HG03060 (cell line): ENCODE results near the gene AIFM1.
"Not testable (repeated sequence)": the region's sequence is repeated elsewhere in the genome, so short reads cannot be mapped to it uniquely, and the experiment has no call there.

ENCODE experiments used
- ATAC-seq: cut with Tn5 transposase; IDR thresholded peaks from one replicate; pipeline ENCODE4 v1.9.1; 2021; ENCODE audit warnings: low read depth, moderate number of reproducible peaks; ENCODE audit not compliant: unreplicated experiment

AIFM1 gene

DNA sequence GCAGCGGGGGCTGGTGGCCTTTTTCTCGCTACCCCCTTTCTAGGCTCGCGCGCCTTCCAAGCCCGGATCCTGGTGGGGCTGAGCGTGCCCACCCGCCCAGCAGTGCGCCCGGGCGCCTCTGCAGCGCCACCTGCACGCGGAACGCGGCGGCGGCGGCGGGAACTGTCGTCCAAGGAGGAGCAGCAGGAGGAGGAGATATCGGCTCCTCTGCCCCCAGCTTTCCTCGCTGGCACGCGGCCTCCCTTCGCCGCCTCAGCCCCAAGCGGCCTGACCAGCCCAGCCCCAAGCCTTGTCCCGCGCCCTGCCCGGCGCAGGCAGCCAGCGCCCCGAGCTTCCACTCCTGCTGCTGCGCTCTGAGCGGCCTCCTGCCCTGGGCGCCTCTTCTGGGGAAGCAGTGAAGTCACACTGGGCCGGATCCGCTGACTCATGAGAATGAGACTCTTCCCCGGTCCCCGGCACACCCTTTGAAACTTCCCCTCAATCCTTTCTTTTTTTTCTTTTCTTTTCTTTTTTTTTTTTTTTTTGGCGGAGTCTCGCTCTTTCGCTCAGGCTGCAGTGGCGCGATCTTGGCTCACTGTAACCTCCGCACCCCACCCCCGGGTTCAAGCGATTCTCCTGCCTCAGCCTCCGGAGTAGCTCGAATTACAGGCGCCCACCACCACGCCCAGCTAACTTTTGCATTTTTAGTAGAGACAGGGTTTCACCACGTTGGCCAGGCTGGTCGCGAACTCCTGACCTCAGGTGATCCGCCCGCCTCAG is 44.7 kb downstream of the AIFM1 start:
- ATAC-seq, result no peak

DNA sequence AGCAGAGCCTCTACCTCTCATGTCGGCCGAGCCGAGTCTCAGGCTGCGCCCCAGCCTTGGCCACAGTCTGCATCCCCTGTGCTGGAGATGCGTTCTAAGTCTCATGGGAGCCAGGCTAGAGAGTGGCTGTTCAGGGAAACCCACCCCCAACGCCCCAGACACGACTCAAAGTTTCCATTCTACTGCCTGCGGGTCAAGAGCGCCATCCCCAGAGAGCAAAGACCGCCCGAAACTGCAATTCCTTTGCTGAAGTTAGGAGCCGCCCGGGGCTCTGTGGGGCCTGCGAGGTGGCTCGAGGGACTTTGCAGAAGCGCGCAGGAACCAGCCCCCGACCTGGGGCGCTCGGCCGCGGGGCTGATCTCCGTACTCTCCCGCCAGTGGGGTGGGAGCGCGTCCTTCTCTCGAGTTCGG is 45.3 kb downstream of the AIFM1 start:
- ATAC-seq, result no peak

DNA sequence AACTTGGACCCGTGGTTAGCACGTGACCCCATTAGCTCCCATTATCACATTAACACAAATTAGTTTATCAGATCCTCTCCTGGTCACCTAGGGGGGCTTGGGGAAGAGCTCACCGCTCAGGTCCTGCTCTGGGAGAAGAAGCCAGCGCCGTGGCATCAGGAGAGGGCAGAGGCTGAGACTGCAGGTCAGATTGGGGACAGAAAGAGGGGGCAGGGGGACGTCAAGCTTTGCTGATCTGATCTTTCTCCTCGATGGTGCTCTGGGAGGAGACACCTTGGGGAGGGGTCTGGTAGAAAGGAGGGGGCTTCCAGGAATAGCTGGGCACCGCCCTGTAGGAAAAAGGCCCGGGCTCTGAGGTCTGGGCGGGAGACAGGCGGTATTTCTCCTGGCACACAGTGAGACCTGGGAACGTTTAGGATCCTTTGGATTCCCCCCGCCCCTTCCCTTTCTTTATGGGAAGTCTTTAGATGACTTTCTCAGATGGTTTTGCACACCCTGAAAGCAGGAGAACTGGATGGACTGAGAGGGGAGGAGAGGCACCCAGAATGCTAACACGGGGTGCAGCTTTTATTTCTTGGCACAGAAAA is 46.2 kb downstream of the AIFM1 start:
- ATAC-seq, result no peak

DNA sequence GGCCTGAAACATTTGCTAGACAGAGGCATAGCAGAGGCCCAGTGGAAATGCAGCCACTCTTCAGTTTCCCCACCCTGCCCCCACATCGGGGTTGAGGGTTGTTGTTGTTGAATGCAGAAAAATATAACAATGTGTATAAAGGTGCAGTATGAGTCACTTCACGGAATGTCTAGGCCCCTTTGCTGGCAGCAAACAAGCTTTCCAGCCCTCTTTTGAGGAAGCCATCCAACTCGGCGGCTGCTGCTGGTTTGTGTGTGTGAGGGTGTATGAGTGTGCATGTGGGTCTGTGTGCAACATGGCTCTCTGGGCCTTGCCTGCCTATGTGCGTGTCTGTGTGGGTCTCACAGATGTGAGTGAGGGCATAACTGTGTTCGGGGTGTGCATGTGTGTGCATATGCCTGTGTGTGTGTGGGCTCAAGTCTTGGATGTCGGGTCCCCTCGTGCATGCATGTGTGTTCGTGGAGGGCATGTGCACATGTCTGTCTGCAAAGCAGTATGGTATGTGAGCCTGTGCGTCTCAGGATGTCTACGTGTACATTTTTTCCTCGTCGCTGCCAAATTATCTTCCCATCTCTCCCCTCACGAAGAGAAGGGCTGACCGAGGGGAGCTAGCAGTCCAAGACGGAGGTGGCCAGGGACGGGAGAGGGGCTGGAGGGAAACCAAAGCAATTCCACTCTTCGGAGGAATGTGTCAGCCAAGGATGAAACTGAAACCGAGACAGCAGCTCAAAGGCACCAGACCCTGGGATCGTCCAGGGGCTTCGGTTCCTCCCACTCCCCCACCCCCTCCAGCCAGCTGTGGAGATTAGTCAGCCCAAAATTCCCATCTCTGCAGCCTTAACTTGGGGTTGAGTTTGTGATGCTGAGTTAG is 47.0 kb downstream of the AIFM1 start:
- no peak for ATAC-seq

DNA sequence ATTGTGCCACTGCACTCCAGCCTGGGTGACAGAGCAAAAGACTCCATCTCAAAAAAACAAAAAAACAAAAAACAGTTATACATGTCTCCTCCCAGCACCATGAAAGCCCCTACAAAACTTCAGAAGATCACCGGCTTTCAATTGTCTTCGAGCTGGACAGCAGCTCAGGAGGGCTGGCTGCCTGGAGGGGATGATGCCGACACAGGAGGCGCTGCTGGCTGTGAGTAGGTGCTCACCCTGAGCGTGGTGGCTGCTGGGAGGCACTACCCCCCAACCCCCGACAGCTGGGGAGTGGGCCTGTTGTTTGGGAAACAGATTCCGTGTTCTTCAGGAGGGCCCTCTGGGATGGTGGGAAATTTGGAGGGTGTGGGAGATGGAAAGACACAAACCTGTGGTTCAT is 48.5 kb downstream of the AIFM1 start:
- no peak for ATAC-seq

DNA sequence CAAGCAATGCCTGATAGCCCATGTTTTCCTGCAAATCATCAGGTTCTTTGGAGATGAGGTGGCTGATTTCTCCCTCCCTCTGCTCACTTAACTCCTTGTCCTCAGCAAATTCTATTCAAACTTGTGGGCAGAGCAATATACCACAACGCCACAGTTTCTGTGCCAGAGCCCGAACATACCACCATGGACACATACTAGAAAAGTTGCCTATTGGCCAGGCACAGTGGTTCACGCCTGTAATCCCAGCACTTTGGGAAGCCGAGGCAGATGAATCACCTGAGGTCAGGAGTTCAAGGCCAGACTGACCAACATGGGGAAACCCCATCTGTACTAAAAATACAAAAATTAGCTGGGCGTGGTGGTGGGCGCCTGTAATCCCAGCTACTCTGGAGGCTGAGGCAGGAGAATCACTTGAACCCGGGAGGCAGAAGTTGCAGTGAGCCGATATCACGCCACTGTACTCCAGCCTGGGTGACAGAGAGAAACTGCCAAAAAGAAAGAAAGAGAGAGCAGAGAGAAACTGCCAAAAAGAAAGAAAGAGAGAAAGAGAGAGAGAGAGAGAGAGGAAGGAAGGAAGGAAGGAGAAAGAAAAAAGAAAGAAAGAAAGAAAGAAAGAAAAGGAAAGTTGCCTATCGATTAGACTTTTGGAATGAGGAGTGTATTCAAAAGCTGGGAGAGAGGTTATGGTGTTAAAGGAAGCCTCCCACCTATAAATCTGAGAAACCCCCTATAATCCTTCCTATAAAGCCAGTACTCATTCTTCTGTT is 50.3 kb downstream of the AIFM1 start:
- not testable (repeated sequence) for ATAC-seq

DNA sequence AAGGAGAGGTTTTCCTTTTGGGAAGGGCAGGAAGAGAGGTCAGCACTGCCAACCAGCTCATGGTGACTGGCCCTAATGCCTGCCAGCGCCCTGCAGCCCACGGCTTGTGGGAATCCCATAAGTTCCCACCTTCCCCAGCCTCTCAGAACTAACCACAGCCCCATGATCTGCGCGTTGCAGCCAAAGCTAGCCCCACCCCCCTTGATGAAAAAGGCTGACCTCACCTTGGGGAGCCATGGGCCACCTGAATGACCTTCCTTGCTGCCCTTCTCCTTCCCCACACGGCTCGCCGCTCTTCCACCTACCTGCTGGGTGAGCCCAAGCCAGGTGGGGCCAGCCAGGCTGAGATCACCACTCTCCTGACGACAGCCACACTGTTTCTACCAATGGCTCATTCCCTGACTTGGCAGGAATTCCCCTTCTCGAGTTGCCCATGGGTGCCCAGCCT is 51.5 kb downstream of the AIFM1 start:
- no peak for ATAC-seq

DNA sequence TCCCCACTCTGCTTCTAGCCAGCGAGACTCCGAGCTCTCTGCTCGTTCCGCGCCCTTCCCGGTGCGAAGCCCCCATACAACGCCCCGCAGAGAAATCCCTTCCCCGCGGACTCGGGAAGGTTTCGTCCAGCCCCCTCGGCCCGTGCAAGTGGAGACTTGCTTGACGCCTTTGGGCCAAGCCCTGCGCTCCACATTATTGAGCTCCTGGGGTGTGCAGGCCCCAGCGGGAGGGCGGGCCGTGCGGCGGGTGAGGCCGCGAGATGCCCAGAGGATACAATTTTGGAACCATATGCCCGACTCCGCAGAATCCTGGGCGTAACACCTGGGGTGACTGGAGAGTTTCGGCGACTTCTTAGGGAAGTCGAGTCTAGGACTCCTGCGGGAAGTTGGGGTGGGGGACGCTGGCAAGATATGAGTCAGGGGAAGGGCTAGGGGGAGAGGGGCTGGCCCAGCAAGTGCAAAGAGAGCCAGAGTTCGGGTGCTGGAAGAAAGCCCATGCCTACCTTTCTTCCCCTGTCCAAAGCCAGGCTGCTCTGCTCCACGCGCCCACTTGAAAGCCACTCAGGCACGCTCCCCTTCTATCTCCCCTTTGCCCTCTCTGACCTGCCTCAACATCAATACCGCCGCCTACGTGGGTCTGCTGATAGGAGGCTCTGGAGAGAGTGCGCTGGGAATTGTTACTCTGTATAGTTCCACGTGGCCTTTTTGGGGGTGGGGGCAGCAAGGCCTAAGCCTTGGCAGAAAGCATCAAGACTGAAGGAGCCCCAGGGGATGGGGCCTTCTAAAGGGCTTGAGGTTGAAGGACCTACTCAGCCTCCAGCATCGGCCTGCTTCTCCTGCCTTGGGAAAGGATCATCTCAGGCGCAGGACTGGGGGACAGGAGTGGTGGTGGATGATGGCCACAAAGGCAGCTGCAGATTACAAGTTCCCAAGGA is 54.2 kb downstream of the AIFM1 start:
- ATAC-seq, result no peak

DNA sequence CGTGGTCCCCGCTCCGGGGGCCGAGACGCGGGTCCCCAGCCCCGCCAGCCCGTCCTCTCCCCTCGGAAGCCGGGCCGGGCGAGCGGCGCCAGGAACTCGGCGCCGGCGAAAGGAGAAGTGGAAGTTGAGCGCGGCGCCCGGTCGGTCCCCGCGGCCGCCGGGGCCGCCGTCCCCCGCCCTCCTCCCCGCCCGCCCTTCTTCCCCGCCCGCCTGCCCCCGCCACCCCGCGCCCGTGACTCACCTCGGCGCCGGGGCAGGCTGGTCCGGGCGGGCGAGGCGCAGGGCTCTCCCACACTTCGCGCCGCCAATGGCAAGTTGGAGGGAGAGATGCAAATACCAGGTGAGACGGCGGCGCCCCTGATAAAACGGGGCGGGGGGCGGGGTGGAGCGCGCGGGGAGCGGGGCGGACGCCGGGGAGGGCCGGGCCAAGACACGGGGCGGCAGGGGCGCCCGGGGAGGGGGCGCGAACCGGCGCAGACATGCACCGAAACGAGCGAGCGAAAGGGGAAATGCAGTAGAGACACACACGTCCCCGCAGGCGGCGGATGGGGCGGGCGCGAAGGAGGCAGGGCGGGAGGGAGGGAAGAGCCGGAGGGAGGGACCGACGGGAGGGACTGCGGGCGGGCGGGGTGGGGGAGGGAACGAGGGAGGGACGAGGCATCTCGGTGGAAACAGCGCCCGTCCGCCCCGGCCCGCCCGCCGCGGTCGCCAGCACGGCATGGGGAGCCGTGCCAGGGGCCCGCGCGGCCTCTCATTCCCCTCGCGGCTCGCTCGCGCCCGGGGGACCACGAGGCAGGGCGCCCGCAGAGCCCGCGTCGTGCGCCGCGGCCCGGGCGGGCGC is 55.0 kb downstream of the AIFM1 start, which contains the start of gene ELF4:
Gene ELF4, minus strand, starts transcription at position 119 of the 841 bp plus-strand sequence. CDS start 29,167 bp downstream, outside the sequence.
- ATAC-seq, result no peak

DNA sequence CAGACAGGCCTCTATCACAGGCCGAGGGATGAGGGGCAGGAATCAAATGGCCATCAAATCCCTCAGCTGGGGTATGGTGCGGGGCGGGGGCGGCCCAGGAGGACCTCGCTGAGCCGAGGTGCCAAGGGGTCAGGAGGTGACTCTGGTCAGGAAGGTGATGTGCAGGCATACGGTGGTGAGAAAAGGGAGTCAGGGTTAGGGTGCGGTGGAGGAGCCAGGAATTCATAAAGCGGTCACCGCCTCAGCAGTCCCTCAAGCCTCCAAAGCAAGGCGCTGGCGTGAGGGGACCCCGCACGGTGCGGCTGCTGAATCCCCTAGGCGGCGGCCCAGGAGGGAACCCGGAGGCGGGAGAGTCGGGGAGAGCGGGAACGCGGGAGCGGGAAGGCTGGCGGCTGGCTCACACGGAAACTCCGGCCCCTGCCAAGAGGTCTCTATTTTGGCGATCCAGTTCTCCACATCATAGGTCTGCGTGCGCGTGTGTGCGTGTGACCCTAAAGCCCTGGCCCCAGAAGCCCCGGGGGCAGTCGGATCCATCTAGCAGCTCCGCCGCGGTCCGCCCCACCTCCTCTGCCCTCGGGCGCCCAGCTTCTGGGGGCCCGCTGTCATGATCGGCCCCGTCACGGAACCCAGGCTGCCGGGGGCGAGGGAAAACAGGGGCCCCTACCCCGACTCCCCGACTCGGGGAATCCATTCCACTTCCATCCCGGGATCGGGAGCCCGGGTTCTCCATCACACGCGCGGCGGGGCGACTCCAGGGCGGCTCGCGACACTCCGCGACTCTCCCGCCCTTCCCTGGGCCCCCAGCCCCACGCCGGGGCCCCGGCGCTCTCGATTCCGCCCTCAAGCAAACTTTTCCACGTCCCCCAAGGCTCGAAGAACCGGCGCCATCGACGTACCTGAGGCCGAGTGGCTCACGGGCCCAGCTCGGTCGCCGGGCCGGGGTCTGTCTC is 55.9 kb downstream of the AIFM1 start:
- no peak for ATAC-seq

DNA sequence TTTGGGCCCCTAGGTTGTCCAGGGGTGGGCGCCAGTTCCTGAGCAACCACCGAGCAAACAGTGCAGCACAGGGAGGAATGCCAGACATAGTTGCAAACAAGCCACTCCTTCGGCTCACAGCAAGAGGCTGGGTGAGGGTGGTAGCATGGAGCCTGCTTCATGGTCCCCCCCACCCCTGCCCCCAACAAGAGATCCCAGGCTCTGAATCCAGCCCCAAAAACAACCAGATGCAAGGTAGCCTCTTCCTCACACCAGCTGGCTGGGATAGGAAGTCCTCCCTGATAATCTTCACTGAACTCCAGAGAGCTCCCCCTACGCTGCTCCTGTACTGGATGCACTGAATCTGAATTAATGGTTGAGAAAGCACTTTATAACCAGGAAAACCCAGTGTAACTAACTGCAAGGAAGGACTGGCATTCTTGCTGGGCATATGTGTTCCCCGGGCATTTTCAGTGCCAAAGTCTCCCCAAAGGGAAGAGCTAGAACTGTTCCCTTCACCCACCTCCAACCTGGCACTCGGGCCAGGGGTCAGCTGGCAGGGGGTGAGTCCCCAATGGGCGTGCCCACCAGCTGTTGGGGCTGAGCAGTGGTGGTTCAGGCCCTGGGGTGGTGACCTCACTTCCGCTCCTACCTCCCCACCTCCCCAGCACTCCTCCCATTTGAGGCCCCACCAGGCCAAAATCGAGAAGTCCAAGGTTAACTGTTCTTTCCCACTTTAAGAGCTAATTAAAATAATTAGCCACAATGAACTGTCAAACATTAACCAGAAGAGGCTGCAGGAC is 56.8 kb downstream of the AIFM1 start:
- peak; percentile 62 for ATAC-seq

DNA sequence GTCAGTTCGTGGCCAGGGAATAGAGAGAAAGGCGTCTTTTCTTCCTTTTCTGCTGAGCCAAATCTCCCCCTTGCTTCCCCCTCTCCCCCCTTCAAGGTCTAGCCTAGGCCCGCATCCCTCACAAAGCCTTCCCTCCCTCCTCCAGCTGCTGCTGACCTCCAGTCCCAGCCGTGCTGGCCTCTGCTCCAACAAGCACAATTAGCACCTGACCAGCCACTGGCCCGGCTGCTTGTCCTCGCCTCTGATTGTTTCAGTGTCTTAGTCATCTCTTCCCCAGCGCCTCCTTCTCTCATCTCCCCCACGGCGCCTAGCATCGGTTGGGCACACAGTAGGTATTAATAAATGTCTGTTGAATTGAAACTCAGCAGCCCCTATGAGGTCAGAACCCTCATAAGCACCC is 59.6 kb downstream of the AIFM1 start:
- no peak for ATAC-seq

DNA sequence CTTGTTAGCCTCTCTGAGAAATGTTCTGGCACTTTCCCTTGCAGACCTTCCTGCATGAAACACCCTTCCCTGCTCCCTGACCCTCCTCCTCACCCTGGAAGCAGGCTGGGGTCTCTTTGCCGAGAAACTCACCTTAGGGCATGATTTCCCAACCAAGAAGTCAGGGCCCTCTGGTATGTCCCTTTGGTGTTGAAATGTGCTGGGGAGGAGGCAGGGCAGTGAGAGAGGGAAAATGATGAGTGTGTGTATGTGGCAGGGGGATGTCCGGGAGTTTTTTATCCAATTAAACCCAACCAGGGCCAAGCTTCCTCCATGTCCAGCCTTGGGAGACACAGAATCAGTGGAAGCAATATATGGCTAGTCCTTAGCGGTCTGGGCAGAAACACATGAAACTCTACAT is 60.4 kb downstream of the AIFM1 start:
- ATAC-seq, result no peak

DNA sequence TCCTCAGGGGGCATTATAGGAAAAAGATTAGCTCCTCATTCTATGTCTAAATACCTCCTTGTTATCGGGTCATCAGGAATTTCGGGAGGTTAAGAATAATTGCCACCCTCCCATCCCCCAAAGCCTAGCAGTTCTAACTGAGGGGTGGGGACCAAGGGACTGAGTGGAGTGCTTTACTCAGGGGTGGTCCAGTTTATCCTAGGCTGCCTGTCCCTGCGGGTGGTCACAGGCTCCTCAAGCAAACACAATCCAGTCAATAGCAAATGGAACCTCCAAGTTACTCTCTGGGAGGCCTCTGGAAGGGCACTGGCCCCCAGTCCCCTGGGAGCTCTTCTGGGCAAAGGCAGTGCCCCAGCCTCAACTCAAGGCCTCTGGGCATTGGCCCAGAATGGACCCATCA is 62.0 kb downstream of the AIFM1 start:
- ATAC-seq, result no peak

DNA sequence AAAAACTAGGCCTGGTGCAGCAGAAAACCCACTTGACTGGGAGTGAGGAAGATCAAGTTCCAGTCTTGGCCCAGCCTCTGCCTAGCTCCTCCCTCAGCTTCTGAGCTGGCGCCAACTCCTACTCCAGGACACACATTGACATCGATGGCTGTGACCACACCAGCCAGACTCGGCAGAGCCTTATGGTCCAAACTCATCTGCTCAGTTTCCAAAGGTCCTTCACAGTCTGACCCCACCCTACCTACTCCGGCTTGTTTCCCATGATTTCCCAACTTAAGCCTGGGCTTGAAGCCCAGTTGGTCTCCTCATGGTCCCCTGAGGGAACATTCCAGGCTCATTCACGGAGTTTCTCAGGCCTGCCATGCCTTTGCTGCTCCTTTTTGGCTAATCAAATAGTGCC is 65.5 kb downstream of the AIFM1 start:
- no peak for ATAC-seq

DNA sequence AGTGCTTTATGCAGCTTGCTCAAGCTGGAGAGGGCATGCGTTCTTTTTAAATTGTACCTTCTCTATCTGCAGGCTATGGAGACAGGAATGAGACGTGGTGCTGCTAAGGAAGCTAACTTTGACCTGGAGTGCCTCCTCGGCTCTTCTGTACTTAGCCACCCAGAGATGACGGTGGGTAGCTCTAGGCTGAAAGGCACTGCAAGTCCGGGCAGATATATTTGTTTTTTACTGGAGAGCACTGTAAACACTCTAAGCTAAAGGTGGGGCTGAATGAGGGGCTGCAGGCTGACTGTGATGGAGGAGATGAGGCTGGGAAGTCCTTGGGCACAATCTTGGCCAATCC is 67.5 kb downstream of the AIFM1 start:
- no peak for ATAC-seq
